GM12801 (cell line): ENCODE measurements around the gene PIAS3.

Experiments
- CTCF ChIP-seq: IDR thresholded peaks from one replicate; pipeline ENCODE4 v1.5.1; 2011; ENCODE audit warnings: control low read depth; ENCODE audit not compliant: insufficient read length; ENCODE audit errors: extremely low read depth

Gene PIAS3

GRCh38 chr1:145806408-145806807 is 52.5 kb downstream of the PIAS3 start:
- no peak for TF ChIP-seq CTCF

DNA sequence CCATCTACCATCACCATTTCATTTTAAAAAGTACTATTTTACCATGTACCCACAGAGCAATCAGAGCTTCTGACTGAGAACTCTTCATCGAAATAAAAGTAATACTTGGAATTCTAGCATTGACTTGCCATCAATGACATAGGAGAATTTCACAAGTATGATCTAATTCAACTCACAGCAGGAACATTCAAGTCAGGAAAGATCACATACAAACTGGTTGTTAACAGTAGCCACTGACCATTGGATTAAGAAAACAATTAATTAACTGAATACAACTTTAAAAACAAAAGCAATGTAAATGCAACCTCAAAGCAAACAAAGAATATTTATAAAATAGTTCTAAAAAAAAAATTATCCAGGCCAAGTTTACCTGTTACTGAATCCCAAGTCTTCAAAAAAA is 53.8 kb downstream of the PIAS3 start:
- no peak for TF ChIP-seq CTCF

DNA sequence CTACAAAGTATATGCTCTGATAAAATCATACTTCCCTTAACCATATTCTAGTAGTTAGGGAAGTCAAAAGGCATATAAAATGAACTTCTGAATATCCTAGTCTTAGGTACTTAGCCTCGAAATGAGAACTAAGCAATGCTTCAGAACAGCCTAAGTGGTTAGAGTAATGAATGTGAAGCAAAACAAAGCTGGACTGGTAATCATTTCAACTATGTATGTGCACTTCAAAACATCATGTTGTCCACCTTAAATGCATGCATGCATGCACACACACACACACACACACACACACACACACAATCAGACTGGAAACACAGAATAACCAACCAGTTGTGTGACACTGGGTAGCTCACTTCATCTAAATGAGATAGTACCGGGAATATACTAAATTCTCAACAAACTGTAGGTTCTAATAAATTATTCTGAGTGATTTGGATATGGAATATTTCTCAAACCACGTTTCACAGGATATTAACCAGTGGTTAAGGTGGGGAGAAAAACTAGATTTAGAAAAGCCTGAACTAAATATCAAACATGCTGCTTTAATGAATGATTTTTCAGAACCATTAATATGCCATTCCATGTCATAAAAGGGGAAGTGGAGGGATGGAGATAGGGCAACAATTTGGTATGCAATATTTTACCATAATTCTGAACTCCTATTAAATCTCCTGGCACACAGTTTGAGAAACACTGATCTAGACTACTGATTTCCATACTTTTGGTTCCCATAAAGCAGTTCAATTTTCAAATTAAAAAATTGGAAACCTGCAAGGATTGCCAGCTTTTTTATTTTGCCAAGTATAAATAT is 54.4 kb downstream of the PIAS3 start:
- no peak for TF ChIP-seq CTCF

DNA sequence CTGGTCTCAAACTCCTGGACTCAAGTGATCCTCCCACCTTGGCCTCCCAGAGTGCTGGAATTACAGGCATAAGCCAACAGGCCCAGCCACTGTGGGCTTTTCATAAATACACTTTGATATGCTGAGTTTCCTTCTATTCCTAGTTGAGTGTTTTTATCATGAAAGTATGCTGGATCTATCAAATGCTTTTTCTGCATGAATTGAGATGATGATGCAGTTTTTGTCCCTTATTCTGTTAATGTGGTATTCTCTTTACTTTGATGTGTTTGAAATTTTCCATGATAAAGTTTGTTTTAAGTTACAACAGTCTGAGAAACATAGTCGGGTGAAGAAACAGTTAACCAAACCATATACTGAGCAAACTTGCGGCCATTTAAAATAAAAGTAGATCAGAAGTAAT is 59.1 kb downstream of the PIAS3 start:
- TF ChIP-seq CTCF = no peak
